ENCODE measurements around the gene KIR2DL3.
"Not testable (repeated sequence)": the region's sequence is repeated elsewhere in the genome, so short reads cannot be mapped to it uniquely, and the experiment has no call there.

- not testable (repeated sequence) for TF ChIP-seq POLR2A (IDR thresholded peaks at IDR 0.05; ENCODE audit: low read depth, low read length); POLR2AphosphoS5 (IDR thresholded peaks at IDR 0.05; ENCODE audit: low read depth, low read length); SPI1 (IDR thresholded peaks at IDR 0.05; ENCODE audit: low read depth, low read length); TAF1 (IDR thresholded peaks at IDR 0.05; ENCODE audit: low read depth, low read length); POU2F2 (IDR thresholded peaks at IDR 0.05; ENCODE audit: low read depth, low read length); PAX5 (IDR thresholded peaks at IDR 0.05; ENCODE audit: insufficient read depth, low read length, severe bottlenecking)
Observed at GRCh38 chr19:54738306-54738705, at the start of gene KIR2DL3.

Data from GM12891 (cell line).